HepG2 (cell line): ENCODE measurements around the gene RNASE4. TPM values are rescaled to one million over a fixed set of nuclear protein-coding genes. Genes with fewer than 3 reads are reported as not detected.

ENCODE experiments used
- AGO1 ChIP-seq: fragments of 200-400 bp; formaldehyde crosslinking; IDR thresholded peaks from 2 replicates; pipeline ENCODE4 v1.6.1; 2017; ENCODE audit warnings: mild to moderate bottlenecking, low read depth, low read length, moderate library complexity; ENCODE audit not compliant: poor library complexity, severe bottlenecking
- CENPBD1 ChIP-seq: sonication (generic); formaldehyde crosslinking; IDR thresholded peaks from 2 replicates; pipeline ENCODE4 v1.8.0; 2022; ENCODE audit warnings: missing genetic modification reagents, low read depth, mild to moderate bottlenecking, borderline replicate concordance
- FIP1L1 ChIP-seq: fragments of 200-400 bp; formaldehyde crosslinking; IDR thresholded peaks from 2 replicates; pipeline ENCODE4 v1.6.1; 2018; ENCODE audit warnings: low read depth, mild to moderate bottlenecking, low read length, moderate library complexity, borderline replicate concordance; ENCODE audit not compliant: insufficient read depth
- HOXA5 ChIP-seq: sonication (generic); formaldehyde crosslinking; IDR thresholded peaks from 2 replicates; pipeline ENCODE4 v1.4.0; 2020; ENCODE audit warnings: missing genetic modification reagents
- MAZ ChIP-seq, 2 experiments: sonication (generic) in 1 of 2; formaldehyde crosslinking in 1 of 2; IDR thresholded peaks; 2 replicates each; pipeline versions ENCODE4 v1.5.0 to v1.6.1; 2012 to 2020; ENCODE audit warnings: low read depth in 2 of 2, mild to moderate bottlenecking in 2 of 2, borderline replicate concordance in 1 of 2, improper control_type of control experiment in 1 of 2, low read length in 1 of 2, missing genetic modification reagents in 1 of 2, moderate library complexity in 1 of 2
- MIXL1 ChIP-seq: IDR thresholded peaks from 2 replicates; pipeline ENCODE4 v1.6.1; 2016
- MXD1 ChIP-seq: sonication (generic); formaldehyde crosslinking; IDR thresholded peaks from 2 replicates; pipeline ENCODE4 v1.4.0; 2020; ENCODE audit warnings: mild to moderate bottlenecking, missing genetic modification reagents
- NR2F6 ChIP-seq, 2 experiments: IDR thresholded peaks; 2 replicates each; pipeline ENCODE4 v1.6.1; 2016; ENCODE audit warnings: antibody characterized with exemption in 1 of 2, mild to moderate bottlenecking in 1 of 2
- PPARG ChIP-seq: conservative IDR thresholded peaks from 2 replicates; pipeline ENCODE4 v1.6.1; 2016; ENCODE audit warnings: missing biosample characterization, missing genetic modification reagents
- RBAK ChIP-seq: sonication (generic); formaldehyde crosslinking; IDR thresholded peaks from 2 replicates; pipeline ENCODE4 v1.5.1; 2020; ENCODE audit warnings: mild to moderate bottlenecking, missing genetic modification reagents
- THAP11 ChIP-seq: IDR thresholded peaks from 2 replicates; pipeline ENCODE4 v1.6.1; 2016; ENCODE audit warnings: missing biosample characterization, missing genetic modification reagents
- THAP7 ChIP-seq: sonication (generic); formaldehyde crosslinking; IDR thresholded peaks from 2 replicates; pipeline ENCODE4 v1.8.1; 2023; ENCODE audit warnings: mild to moderate bottlenecking, missing genetic modification reagents
- XBP1 ChIP-seq: sonication (generic); formaldehyde crosslinking; IDR thresholded peaks from 2 replicates; pipeline ENCODE4 v1.5.0; 2020; ENCODE audit warnings: missing genetic modification reagents
- ZEB1 ChIP-seq: IDR thresholded peaks from 2 replicates; pipeline ENCODE4 v1.6.1; 2012; ENCODE audit warnings: mild to moderate bottlenecking, low read depth, inconsistent platforms; ENCODE audit not compliant: insufficient replicate concordance
- ZNF318 ChIP-seq: sonication (generic); formaldehyde crosslinking; IDR thresholded peaks from 2 replicates; pipeline ENCODE4 v1.4.0; 2020; ENCODE audit warnings: mild to moderate bottlenecking, missing genetic modification reagents
- ZNF691 ChIP-seq: sonication (generic); formaldehyde crosslinking; IDR thresholded peaks from 2 replicates; pipeline ENCODE4 v1.4.0; 2020; ENCODE audit warnings: missing genetic modification reagents, low read depth, mild to moderate bottlenecking, borderline replicate concordance
- ZNF775 ChIP-seq: sonication (generic); formaldehyde crosslinking; IDR thresholded peaks from 2 replicates; pipeline ENCODE4 v1.4.0; 2020; ENCODE audit warnings: missing genetic modification reagents, mild to moderate bottlenecking, moderate library complexity, borderline replicate concordance
- polyA plus RNA-seq, 8 experiments: library from polyadenylated mRNA; depleted of rRNA in 3 of 8; stranded (reverse) in 7 of 8; unstranded in 1 of 8; fragments of >200 nt; fragmentation: Illumina TruSeq in 4 of 8; extraction: Trizol in 4 of 8; gene quantifications; 2 replicates each; pipeline versions ENCODE4 v1.2.1 to v1.2.3, GENCODE V29; 2011 to 2016; ENCODE audit warnings: low read depth in 4 of 8, missing spikeins in 1 of 8, mixed read lengths in 1 of 8; ENCODE audit not compliant: insufficient read depth in 1 of 8
- total RNA-seq, 5 experiments: library from RNA; depleted of rRNA; stranded (reverse); fragments of >200 nt; fragmentation: Illumina TruSeq; extraction: Trizol; gene quantifications; 2 replicates each; pipeline ENCODE4 v1.2.3, GENCODE V29; 2016; ENCODE audit warnings: low read depth in 1 of 5

Gene RNASE4
- total and polyA plus RNA-seq, 2 of the 13 experiments (the other 11 are each of a cell fraction or from before 2014, with no cell fraction given) = 109 to 983 TPM

- TF ChIP-seq ZNF318 (CRISPR knock-in tag) = no peak
- TF ChIP-seq PPARG (CRISPR knock-in tag) = peak; percentile 57
- no peak for TF ChIP-seq AGO1
- TF ChIP-seq MAZ (IDR thresholded peaks at IDR 0.05; ENCODE audit: borderline replicate concordance, low read depth, low read length) = no peak
- TF ChIP-seq MAZ (CRISPR knock-in tag; IDR thresholded peaks at IDR 0.05; ENCODE audit: low read depth) = peak; percentile 24; the same call in 1 of the 2 replicates
- peak; percentile 59; the same call in 1 of the 2 replicates for TF ChIP-seq HOXA5
- TF ChIP-seq MXD1 (CRISPR knock-in tag) = peak; percentile 42; the same call in 1 of the 2 replicates
- no peak for TF ChIP-seq ZNF775 (CRISPR knock-in tag)
- no peak for TF ChIP-seq THAP11 (CRISPR knock-in tag)
- peak; percentile 83; the same call in 1 of the 2 replicates for TF ChIP-seq THAP7
- no peak for TF ChIP-seq CENPBD1 (CRISPR knock-in tag)
- TF ChIP-seq ZEB1 = no peak
- TF ChIP-seq ZNF691 (CRISPR knock-in tag) = peak; percentile 16; the same call in 1 of the 2 replicates
- no peak for TF ChIP-seq NR2F6 (IDR thresholded peaks at IDR 0.05)
- 0 out of 2 replicates have a peak, but pooled peaks have one; percentile 24 for TF ChIP-seq NR2F6 (CRISPR knock-in tag; IDR thresholded peaks at IDR 0.05)
- no peak for TF ChIP-seq FIP1L1
- TF ChIP-seq RBAK (CRISPR knock-in tag) = no peak
- TF ChIP-seq XBP1 (CRISPR knock-in tag) = peak; percentile 55; the same call in 1 of the 2 replicates
- peak; percentile 57; the same call in 1 of the 2 replicates for TF ChIP-seq MIXL1 (CRISPR knock-in tag)
Observed at GRCh38 chr14:20683125-20683890, 1.1 kb upstream of the RNASE4 start (continued).
